NT2/D1 (cell line): ENCODE data around the gene HSPA4.

Experiments
- DNase-seq: peaks from one replicate; pipeline ENCODE4 v3.0.0-alpha.2; 2011; ENCODE audit warnings: low read depth, low spot score
- H3K27me3 ChIP-seq: 2 replicates; pipeline ENCODE4 v1.6.0; 2011; ENCODE audit warnings: mild to moderate bottlenecking; ENCODE audit not compliant: insufficient read length, insufficient read depth
- H3K36me3 ChIP-seq: 2 replicates; pipeline ENCODE4 v1.6.1; 2011; ENCODE audit warnings: mild to moderate bottlenecking, low read length, mixed read lengths; ENCODE audit not compliant: insufficient read depth, insufficient read length
- H3K4me1 ChIP-seq: 2 replicates; pipeline ENCODE4 v1.5.1; 2011; ENCODE audit not compliant: insufficient read depth, insufficient read length
- H3K4me3 ChIP-seq: 2 replicates; pipeline ENCODE4 v1.5.1; 2011; ENCODE audit warnings: low read depth; ENCODE audit not compliant: insufficient read length
- H3K9ac ChIP-seq: 2 replicates; pipeline ENCODE4 v1.6.0; 2011; ENCODE audit warnings: low read depth; ENCODE audit not compliant: insufficient read length
- H3K9me3 ChIP-seq: 2 replicates; pipeline ENCODE4 v1.5.1; 2011; ENCODE audit warnings: mild to moderate bottlenecking, low read length; ENCODE audit not compliant: insufficient read depth
- SUZ12 ChIP-seq: IDR thresholded peaks from 2 replicates; pipeline ENCODE4 v1.6.1; 2011; ENCODE audit not compliant: insufficient read length, insufficient read depth; ENCODE audit errors: extremely low read depth
- YY1 ChIP-seq: IDR thresholded peaks from 2 replicates; pipeline ENCODE4 v1.6.1; 2011; ENCODE audit not compliant: insufficient read length, insufficient read depth
- ZNF274 ChIP-seq: IDR thresholded peaks from 2 replicates; pipeline ENCODE4 v1.6.1; 2011; ENCODE audit warnings: mild to moderate bottlenecking, low read depth, low read length

HSPA4 gene

DNA sequence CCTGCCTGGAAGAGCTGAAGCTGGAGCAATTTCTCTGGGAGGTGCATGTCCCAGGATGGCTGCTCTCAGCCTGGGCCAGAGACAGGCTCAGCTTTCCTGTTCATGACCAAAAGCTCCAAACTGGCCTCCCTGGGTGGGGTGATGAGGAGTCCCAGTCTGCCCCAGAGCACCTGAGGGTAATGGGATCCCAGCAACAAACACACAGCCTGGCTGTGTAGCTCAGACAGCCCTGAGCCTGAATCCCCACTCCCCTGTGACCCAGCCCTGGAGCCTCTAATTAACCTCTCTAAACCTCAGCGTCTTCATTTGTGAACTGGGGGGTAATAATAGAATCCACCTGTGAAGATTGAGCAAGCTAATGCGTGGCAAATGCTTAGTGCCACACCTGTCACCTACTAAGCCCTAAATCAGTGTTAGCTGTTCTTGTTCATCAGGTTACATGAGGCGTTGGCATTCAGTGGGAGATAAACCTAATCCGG is 67.5 kb downstream of the HSPA4 start:
- no peak for DNase-seq
- no peaks in the 10 kb centered on the region for H3K27me3 ChIP-seq
- no peak overlapping the region for H3K4me3 ChIP-seq
- H3K36me3 ChIP-seq, result no peaks in the 10 kb centered on the region
- no peaks in the 10 kb centered on the region for H3K9me3 ChIP-seq
- H3K4me1 ChIP-seq, result peaks cover 1% of the 10 kb centered on the region
- TF ChIP-seq YY1, result no peak
- TF ChIP-seq SUZ12, result no peak
- TF ChIP-seq ZNF274, result no peak
- H3K9ac ChIP-seq, result no peak overlapping the region

DNA sequence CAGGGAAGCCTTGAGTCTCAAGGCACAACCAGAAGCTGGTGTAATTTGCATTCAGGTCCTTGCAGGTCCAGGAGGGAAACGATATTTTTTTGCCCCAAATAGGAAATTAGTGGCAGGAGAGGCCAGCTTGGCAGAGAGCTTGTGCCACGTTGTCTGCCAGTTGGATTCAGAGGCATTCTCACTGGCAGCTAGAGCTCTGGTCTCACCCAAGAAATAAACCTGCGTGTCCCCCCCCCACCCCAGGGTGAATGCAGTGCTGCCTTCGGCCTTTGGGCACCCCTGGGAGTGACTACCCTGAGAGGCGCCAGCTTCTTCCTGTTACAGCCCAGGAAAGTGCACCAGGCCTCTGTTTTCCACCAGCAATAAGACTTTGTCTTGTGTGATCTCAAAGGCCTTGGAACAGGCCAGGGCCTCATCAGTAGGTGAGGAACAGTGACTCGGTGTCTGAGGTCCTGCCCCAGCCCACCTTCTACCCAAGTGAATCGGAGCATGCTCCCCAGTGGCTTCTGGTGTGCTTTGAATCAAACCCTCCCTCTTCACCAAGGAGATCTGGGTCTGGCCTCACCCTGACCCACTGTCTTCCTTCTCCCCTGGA is 68.4 kb downstream of the HSPA4 start:
- Histone ChIP-seq H3K27me3 (no peaks in the 10 kb centered on the region), H3K4me3 (no peak overlapping the region), H3K36me3 (no peaks in the 10 kb centered on the region), H3K4me1 (peaks cover 1% of the 10 kb centered on the region), H3K9ac (no peak overlapping the region), H3K9me3 (no peaks in the 10 kb centered on the region)
- TF ChIP-seq ZNF274, result no peak
- no peak for TF ChIP-seq SUZ12
- no peak for TF ChIP-seq YY1
- no peak for DNase-seq

DNA sequence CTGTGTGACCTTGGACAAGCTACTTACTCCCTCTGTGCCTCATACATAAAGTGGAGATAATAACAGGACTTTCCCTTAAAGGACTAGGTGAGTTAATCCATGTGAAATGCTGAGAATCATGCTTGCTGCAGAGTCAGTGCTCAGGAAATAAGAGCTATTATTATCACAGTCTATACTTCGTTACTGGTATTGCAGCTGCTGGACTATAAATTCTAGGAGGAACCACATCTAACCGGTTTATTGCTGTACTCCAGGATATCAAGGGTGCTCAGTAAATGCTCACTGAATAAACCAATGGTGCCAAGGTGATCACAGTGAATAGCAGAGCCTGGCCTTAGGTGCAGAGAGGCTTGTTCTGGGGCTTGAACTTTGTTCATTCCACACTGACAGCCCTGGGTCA is 69.3 kb downstream of the HSPA4 start:
- no peak for DNase-seq
- TF ChIP-seq ZNF274 (no peak), YY1 (no peak), SUZ12 (no peak)
- Histone ChIP-seq H3K4me1 (peaks cover 1% of the 10 kb centered on the region), H3K27me3 (no peaks in the 10 kb centered on the region), H3K9ac (no peak overlapping the region), H3K4me3 (no peak overlapping the region), H3K9me3 (no peaks in the 10 kb centered on the region), H3K36me3 (no peaks in the 10 kb centered on the region)

DNA sequence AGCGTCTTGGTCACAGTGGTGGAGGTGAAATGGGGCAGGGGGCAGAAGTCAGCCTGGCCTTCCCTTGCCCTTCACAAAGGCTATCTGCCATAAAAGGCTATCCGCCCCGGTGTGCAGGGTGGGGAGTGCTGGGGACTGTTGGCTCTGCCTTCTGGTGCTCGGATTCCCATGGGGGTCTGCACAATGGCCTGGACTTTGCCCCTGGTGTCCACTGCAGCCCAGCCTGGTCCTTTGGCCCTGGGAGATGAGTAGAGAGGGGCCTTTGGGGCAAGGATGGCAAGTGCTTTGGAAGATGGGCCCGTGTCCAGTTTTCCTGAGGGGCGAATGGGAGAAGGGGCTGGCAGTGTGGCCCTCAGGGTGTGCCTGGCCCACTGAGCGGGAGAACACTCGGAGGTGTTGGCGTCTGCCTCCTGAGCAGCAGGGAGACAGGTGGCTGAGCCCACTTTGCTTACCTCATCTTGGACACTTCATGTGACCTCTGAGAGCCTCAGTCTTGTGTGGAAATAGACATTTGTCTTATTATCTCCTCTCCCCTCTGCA is 69.9 kb downstream of the HSPA4 start:
- no peaks in the 10 kb centered on the region for H3K9me3 ChIP-seq
- no peaks in the 10 kb centered on the region for H3K36me3 ChIP-seq
- H3K4me3 ChIP-seq, result no peak overlapping the region
- TF ChIP-seq ZNF274 (no peak), YY1 (no peak), SUZ12 (no peak)
- no peaks in the 10 kb centered on the region for H3K27me3 ChIP-seq
- H3K9ac ChIP-seq, result no peak overlapping the region
- no peak for DNase-seq
- peaks cover 1% of the 10 kb centered on the region for H3K4me1 ChIP-seq

DNA sequence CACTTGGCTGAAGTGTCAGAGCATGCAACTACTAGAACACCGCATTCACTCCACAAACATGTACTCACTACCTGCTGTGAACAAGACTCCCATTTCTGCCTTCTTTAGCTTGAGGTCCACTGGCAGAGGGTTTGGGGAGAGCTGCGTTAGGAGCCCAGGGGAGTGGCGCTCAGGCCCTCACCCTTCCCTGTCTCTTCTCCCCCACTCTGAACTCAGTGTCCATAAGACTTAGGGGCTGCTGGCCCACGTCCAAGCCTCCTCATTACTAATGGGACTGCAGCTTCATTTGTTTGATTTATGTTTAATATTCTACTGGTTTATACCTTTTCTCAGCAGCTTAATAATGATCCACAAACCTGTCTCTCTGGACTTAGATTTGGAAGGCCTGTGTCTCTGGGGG is 70.9 kb downstream of the HSPA4 start:
- Histone ChIP-seq H3K9me3 (no peaks in the 10 kb centered on the region), H3K9ac (no peak overlapping the region), H3K27me3 (no peaks in the 10 kb centered on the region), H3K4me3 (no peak overlapping the region), H3K4me1 (peaks cover 1% of the 10 kb centered on the region), H3K36me3 (no peaks in the 10 kb centered on the region)
- TF ChIP-seq ZNF274, result no peak
- no peak for TF ChIP-seq YY1
- no peak for TF ChIP-seq SUZ12
- DNase-seq, result no peak

DNA sequence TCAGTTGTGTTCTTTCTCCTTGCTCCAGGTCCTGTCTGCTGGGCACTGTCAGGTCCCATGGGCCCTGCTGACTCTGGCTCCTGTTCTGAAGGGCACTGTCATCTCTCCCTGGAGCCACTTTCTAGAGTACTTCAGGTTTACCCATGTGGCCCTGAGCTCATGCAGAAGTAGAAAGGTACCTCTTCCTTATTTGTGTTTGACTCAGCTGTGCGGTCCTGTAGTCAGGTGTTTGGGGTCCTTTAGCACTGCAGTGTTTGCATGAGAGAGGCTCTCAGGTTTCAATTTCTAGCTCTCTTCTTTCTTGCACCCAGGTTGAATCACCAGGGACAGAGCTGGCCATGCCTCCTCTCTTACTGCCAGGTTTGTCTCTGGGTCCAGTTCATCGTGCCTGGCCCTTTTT is 71.5 kb downstream of the HSPA4 start:
- DNase-seq, result no peak
- H3K27me3 ChIP-seq, result no peaks in the 10 kb centered on the region
- no peaks in the 10 kb centered on the region for H3K36me3 ChIP-seq

DNA sequence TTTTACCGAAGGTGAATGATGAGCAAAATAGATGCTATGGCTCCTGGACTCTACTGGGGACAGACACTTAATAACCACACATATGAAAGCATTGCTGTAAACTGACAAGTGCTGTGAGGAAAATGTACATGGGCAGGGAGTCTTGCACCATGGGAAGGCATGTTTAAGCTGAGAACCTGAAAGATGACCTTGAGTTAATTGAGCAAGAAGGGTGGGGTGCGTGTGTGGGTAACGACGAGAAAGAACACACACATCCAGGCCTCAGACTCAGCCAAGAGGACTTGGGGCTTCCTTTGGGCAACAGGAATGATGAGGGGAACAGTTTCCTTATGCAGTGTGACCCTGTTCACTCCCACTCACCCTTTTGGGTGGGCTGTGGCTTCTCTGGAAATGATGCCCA is 73.1 kb downstream of the HSPA4 start:
- H3K9ac ChIP-seq, result no peak overlapping the region
- DNase-seq, result no peak
- H3K27me3 ChIP-seq, result no peaks in the 10 kb centered on the region
- no peaks in the 10 kb centered on the region for H3K4me1 ChIP-seq
- TF ChIP-seq YY1, result no peak
- no peak for TF ChIP-seq SUZ12
- no peak for TF ChIP-seq ZNF274
- no peaks in the 10 kb centered on the region for H3K36me3 ChIP-seq
- no peak overlapping the region for H3K4me3 ChIP-seq
- no peaks in the 10 kb centered on the region for H3K9me3 ChIP-seq

More for the DNA sequence above, 71.5 kb downstream of the HSPA4 start:
- Histone ChIP-seq H3K9ac (no peak overlapping the region), H3K4me1 (peaks cover 1% of the 10 kb centered on the region), H3K9me3 (no peaks in the 10 kb centered on the region), H3K4me3 (no peak overlapping the region)
- TF ChIP-seq YY1, result no peak
- no peak for TF ChIP-seq ZNF274
- TF ChIP-seq SUZ12, result no peak
